SU-DHL-6 (cell line): Measurements from ENCODE around the gene TRAPPC6A.

Experiments used
- CTCF ChIP-seq: fragments of 200-600 bp; sonication (generic); IDR thresholded peaks from one replicate; pipeline ENCODE4 v1.5.1; 2017; ENCODE audit warnings: antibody characterized with exemption, mild to moderate bottlenecking, low read length, moderate library complexity; ENCODE audit not compliant: insufficient read depth, poor library complexity, severe bottlenecking
- EZH2phosphoT487 ChIP-seq: fragments of 200-600 bp; sonication (generic), shearing (Covaris generic); conservative IDR thresholded peaks from 2 replicates; pipeline ENCODE4 v1.6.1; 2018; ENCODE audit warnings: mild to moderate bottlenecking, antibody characterized with exemption, low read length, moderate library complexity, mixed read lengths

- no peak for TF ChIP-seq CTCF
- no peak for TF ChIP-seq EZH2phosphoT487
Measured at GRCh38 chr19:45153339-45154063, 24.5 kb downstream of the TRAPPC6A start.
